ENCODE measurements around the gene CHTOP. TPM values are rescaled to one million over a fixed set of nuclear protein-coding genes. Genes with fewer than 3 reads are reported as not detected.

The CHTOP gene
- total and polyA plus RNA-seq, 3 donors from 2014 or later = 86.1 to 101 (median 87.8) TPM

DNA sequence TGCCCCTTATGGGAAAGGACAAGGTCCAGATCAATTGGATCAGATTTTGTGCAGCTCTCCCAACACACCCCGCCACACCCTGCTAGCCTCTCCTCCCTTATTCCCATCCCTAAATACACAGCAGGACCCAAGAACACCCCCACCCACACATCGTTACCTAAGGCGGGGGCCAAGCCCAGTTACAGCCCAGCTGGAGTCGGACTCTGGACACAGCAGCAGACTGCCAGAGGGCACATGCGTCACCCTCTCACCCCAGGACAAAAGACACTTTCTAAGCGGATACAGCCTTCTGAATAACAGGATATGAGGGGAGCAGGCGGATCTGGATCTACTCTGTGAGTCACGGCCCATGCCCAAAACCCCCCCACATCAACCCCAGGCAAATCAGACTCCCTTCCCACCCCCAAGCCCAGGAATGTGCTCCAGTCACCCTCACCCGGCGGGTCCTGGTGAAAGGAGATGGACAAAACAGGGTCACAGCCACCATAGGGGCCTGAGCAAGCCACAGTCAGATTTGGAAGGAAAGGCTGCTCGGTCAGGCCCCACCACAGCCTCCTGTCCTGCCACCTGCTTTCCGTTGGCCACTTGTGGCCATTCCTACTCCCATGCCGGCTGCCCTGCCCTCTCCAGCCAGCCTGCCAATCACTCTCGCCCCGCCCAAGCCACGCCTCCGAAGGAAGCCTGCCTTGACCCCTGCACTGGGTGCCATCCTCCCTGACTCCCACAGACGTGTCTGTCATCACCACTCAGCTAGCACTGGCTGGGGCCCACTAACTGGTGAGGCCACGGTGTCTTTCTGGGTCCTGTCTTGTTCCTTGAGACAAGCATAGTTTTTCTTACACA is 24.9 kb upstream of the CHTOP start:
- TF ChIP-seq, protein P1, sequence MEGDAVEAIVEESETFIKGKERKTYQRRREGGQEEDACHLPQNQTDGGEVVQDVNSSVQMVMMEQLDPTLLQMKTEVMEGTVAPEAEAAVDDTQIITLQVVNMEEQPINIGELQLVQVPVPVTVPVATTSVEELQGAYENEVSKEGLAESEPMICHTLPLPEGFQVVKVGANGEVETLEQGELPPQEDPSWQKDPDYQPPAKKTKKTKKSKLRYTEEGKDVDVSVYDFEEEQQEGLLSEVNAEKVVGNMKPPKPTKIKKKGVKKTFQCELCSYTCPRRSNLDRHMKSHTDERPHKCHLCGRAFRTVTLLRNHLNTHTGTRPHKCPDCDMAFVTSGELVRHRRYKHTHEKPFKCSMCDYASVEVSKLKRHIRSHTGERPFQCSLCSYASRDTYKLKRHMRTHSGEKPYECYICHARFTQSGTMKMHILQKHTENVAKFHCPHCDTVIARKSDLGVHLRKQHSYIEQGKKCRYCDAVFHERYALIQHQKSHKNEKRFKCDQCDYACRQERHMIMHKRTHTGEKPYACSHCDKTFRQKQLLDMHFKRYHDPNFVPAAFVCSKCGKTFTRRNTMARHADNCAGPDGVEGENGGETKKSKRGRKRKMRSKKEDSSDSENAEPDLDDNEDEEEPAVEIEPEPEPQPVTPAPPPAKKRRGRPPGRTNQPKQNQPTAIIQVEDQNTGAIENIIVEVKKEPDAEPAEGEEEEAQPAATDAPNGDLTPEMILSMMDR (IDR thresholded peaks at IDR 0.05) = no peak
- no peak for TF ChIP-seq POLR2A (IDR thresholded peaks at IDR 0.05)
- peak; percentile 93 for DNase-seq
- WGBS, 2 donors = 61 to 72% methylated on average over 16 to 19 of the region's 19 CpGs
- Histone ChIP-seq H3K36me3 (ENCODE audit: low read depth, missing control alignments) (no peaks in the 10 kb centered on the region), H3K4me3 (peak overlapping the region in 1 of 2 donors; percentile 43), H3K27me3 (no peaks in the 10 kb centered on the region), H3K4me1 (peaks cover 45% of the 10 kb centered on the region), H3K27ac (peak overlapping the region; percentile 64 to 80), H3K9me3 (no peaks in the 10 kb centered on the region)
- intact Hi-C loops (cut with DNase I; ENCODE audit: low total_unique reads) = no loop called here

DNA sequence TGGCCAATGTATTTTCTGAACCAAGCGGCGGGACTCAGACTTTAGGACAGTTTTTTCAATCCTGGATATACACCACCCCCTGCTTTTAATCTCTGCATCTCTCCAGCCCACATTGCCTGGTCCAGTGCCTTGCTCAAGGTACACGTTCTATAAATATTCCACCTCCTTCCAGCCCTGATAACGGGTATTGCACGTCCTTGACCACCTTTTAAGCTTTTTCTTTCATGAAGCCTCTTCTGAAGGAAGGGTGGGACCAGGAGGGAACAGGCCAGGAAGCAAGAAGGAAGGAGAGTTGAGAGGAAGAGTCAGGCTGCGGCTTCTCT is 24.3 kb upstream of the CHTOP start:
- H3K36me3 ChIP-seq (ENCODE audit: low read depth, missing control alignments) = no peaks in the 10 kb centered on the region
- no peaks in the 10 kb centered on the region for H3K27me3 ChIP-seq
- no peak overlapping the region for H3K4me3 ChIP-seq
- no peak for DNase-seq
- TF ChIP-seq POLR2A (IDR thresholded peaks at IDR 0.05) = no peak
- TF ChIP-seq, protein P1 (IDR thresholded peaks at IDR 0.05) = no peak
- H3K4me1 ChIP-seq = peaks cover 45% of the 10 kb centered on the region
- no peaks in the 10 kb centered on the region for H3K9me3 ChIP-seq
- peak overlapping the region; percentile 64 to 80 for H3K27ac ChIP-seq
- WGBS, 2 donors = 49 to 74% methylated on average over 6 of the region's 6 CpGs
- intact Hi-C loops (cut with DNase I; ENCODE audit: low total_unique reads) = no loop called here

DNA sequence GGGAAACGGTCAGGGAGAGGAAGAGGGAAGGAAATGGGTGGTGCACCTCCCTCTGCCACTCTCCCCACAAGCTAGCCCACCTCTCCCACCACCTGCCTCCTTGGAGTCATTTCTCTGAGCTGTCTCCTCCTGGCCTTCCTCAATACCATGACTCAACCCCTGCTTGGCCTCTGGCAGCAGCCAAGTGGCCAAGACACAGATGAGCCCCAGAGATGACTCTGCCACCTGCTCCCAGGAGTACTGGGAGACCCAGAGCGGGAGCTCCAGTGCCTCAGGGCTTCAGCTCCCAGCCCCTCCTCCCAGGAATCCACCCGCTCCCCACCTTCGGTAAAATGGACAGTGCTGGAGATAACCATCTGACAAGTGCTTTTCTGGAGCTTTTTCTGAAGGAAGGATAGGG is 23.5 kb upstream of the CHTOP start:
- Histone ChIP-seq H3K27me3 (no peaks in the 10 kb centered on the region), H3K4me3 (no peak overlapping the region), H3K4me1 (peaks cover 45% of the 10 kb centered on the region), H3K27ac (peak overlapping the region; percentile 64 to 80), H3K36me3 (ENCODE audit: low read depth, missing control alignments) (no peaks in the 10 kb centered on the region), H3K9me3 (no peaks in the 10 kb centered on the region)
- DNase-seq = no peak
- WGBS, 2 donors = 47 to 57% methylated on average over 4 of the region's 4 CpGs
- TF ChIP-seq, protein P1 (IDR thresholded peaks at IDR 0.05) = no peak
- TF ChIP-seq POLR2A (IDR thresholded peaks at IDR 0.05) = no peak
- intact Hi-C loops (cut with DNase I; ENCODE audit: low total_unique reads) = no loop called here

DNA sequence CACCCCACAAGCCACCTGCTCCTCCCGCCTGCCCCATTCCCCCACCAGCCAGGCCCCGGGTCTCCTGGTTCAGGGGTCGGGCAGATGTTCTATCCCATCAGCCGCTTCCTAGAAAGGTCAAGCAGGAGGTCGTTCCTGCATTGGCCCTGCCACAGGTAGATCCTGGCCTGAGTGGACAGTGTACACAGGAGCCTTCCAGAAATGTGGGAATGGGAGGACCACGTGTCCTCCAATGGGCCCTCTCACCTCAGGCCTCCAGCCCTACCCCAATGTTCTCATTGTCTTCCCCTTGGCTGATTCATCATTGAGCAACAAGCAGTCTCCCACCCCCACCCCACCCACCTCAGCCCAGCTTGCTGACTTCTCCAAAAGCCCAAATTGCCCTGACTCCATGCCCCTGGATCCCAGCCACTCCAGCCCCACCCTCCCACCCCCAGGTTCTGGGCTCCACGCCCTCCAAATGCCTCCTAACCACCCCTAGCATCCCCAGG is 23.0 kb upstream of the CHTOP start:
- no peaks in the 10 kb centered on the region for H3K36me3 ChIP-seq (ENCODE audit: low read depth, missing control alignments)
- 72 to 78% methylated on average over 3 to 7 of the region's 7 CpGs for WGBS, 2 donors
- peak overlapping the region; percentile 64 to 80 for H3K27ac ChIP-seq
- peaks cover 45% of the 10 kb centered on the region for H3K4me1 ChIP-seq
- no peaks in the 10 kb centered on the region for H3K9me3 ChIP-seq
- H3K4me3 ChIP-seq = no peak overlapping the region
- no peaks in the 10 kb centered on the region for H3K27me3 ChIP-seq
- DNase-seq = no peak
- intact Hi-C loops (cut with DNase I; ENCODE audit: low total_unique reads) = no loop called here
- no peak for TF ChIP-seq POLR2A (IDR thresholded peaks at IDR 0.05)
- TF ChIP-seq, protein P1 (IDR thresholded peaks at IDR 0.05) = no peak
